HepG2 (cell line): ENCODE data around the gene SAA2. TPM values are rescaled to one million over a fixed set of nuclear protein-coding genes. Genes with fewer than 3 reads are reported as not detected.

Experiments used
- CBX2 ChIP-seq, 2 experiments: fragments of 200-600 bp in 1 of 2; sonication (generic); formaldehyde crosslinking in 1 of 2; IDR thresholded peaks; 2 replicates each; pipeline versions ENCODE4 v1.7.0 to v1.8.1; 2018 to 2022; ENCODE audit warnings: low read depth in 2 of 2, low read length in 1 of 2, mild to moderate bottlenecking in 1 of 2, missing genetic modification reagents in 1 of 2
- CTCF ChIP-seq: sonication (generic); formaldehyde crosslinking; IDR thresholded peaks from 2 replicates; pipeline ENCODE4 v1.5.0; 2020; ENCODE audit warnings: mild to moderate bottlenecking, missing genetic modification reagents, moderate library complexity
- EZH2 ChIP-seq: conservative IDR thresholded peaks from 2 replicates; pipeline ENCODE4 v1.6.1; 2012; ENCODE audit warnings: mild to moderate bottlenecking, low read depth, low read length, moderate library complexity
- FOXK2 ChIP-seq: fragments of 450-650 bp; IDR thresholded peaks from 2 replicates; pipeline ENCODE4 v1.6.1; 2016
- HNF1A ChIP-seq, 2 experiments: sonication (generic) in 1 of 2; formaldehyde crosslinking in 1 of 2; IDR thresholded peaks; 2 replicates each; pipeline versions ENCODE4 v1.4.0 to v1.6.1; 2016 to 2020; ENCODE audit warnings: borderline replicate concordance in 1 of 2, low read depth in 1 of 2, mild to moderate bottlenecking in 1 of 2, missing genetic modification reagents in 1 of 2
- IRF9 ChIP-seq: sonication (generic); formaldehyde crosslinking; IDR thresholded peaks from 2 replicates; pipeline ENCODE4 v1.8.0; 2022; ENCODE audit warnings: missing genetic modification reagents, mild to moderate bottlenecking, borderline replicate concordance
- MBNL3 ChIP-seq: fragments of 250-450 bp; sonication (Bioruptor Pico); conservative IDR thresholded peaks from 2 replicates; pipeline ENCODE4 v1.8.0; 2022; ENCODE audit warnings: mild to moderate bottlenecking, inconsistent platforms
- NCOA2 ChIP-seq: sonication (generic); formaldehyde crosslinking; IDR thresholded peaks from 2 replicates; pipeline ENCODE4 v1.8.0; 2022; ENCODE audit warnings: inconsistent platforms
- NFKBIZ ChIP-seq: IDR thresholded peaks from 2 replicates; pipeline ENCODE4 v1.6.1; 2018; ENCODE audit warnings: missing genetic modification reagents, missing compliant biosample characterization
- REPIN1 ChIP-seq: sonication (generic); formaldehyde crosslinking; IDR thresholded peaks from 2 replicates; pipeline ENCODE4 v1.8.0; 2022; ENCODE audit warnings: missing genetic modification reagents, low read depth, mild to moderate bottlenecking, borderline replicate concordance
- RORA ChIP-seq: sonication (generic); formaldehyde crosslinking; IDR thresholded peaks from 2 replicates; pipeline ENCODE4 v1.5.0; 2020; ENCODE audit warnings: mild to moderate bottlenecking, missing genetic modification reagents, moderate library complexity
- SRF ChIP-seq: IDR thresholded peaks from 2 replicates; pipeline ENCODE4 v1.6.1; 2011; ENCODE audit warnings: mild to moderate bottlenecking, low read depth, low read length, moderate library complexity
- TFAP4 ChIP-seq: sonication (generic); IDR thresholded peaks from 2 replicates; pipeline ENCODE4 v1.6.1; 2016; ENCODE audit warnings: low read depth, borderline replicate concordance
- TOE1 ChIP-seq: sonication (generic); formaldehyde crosslinking; IDR thresholded peaks from 2 replicates; pipeline ENCODE4 v1.4.0; 2020; ENCODE audit warnings: mild to moderate bottlenecking, missing genetic modification reagents
- XBP1 ChIP-seq: sonication (generic); formaldehyde crosslinking; IDR thresholded peaks from 2 replicates; pipeline ENCODE4 v1.5.0; 2020; ENCODE audit warnings: missing genetic modification reagents
- ZFX ChIP-seq: sonication (generic); formaldehyde crosslinking; IDR thresholded peaks from 2 replicates; pipeline ENCODE4 v1.4.0; 2020; ENCODE audit warnings: mild to moderate bottlenecking, low read depth, missing genetic modification reagents, moderate library complexity
- ZNF383 ChIP-seq: sonication (generic); formaldehyde crosslinking; IDR thresholded peaks from 2 replicates; pipeline ENCODE4 v1.4.0; 2020; ENCODE audit warnings: missing genetic modification reagents, mild to moderate bottlenecking, borderline replicate concordance
- ZNF484 ChIP-seq: sonication (generic); formaldehyde crosslinking; IDR thresholded peaks from 2 replicates; pipeline ENCODE4 v1.5.1; 2020; ENCODE audit warnings: mild to moderate bottlenecking, low read depth, missing genetic modification reagents, borderline replicate concordance
- ZNF510 ChIP-seq: sonication (generic); formaldehyde crosslinking; IDR thresholded peaks from 2 replicates; pipeline ENCODE4 v1.4.0; 2020; ENCODE audit warnings: low read depth, mild to moderate bottlenecking, missing genetic modification reagents
- ZNF766 ChIP-seq: sonication (generic); formaldehyde crosslinking; IDR thresholded peaks from 2 replicates; pipeline ENCODE4 v1.5.0; 2020; ENCODE audit warnings: missing genetic modification reagents, borderline replicate concordance
- polyA plus RNA-seq, 8 experiments: library from polyadenylated mRNA; depleted of rRNA in 3 of 8; stranded (reverse) in 7 of 8; unstranded in 1 of 8; fragments of >200 nt; fragmentation: Illumina TruSeq in 4 of 8; extraction: Trizol in 4 of 8; gene quantifications; 2 replicates each; pipeline versions ENCODE4 v1.2.1 to v1.2.3, GENCODE V29; 2011 to 2016; ENCODE audit warnings: low read depth in 4 of 8, missing spikeins in 1 of 8, mixed read lengths in 1 of 8; ENCODE audit not compliant: insufficient read depth in 1 of 8
- total RNA-seq, 5 experiments: library from RNA; depleted of rRNA; stranded (reverse); fragments of >200 nt; fragmentation: Illumina TruSeq; extraction: Trizol; gene quantifications; 2 replicates each; pipeline ENCODE4 v1.2.3, GENCODE V29; 2016; ENCODE audit warnings: low read depth in 1 of 5

Gene SAA2
- total and polyA plus RNA-seq, 2 of the 13 experiments (the other 11 are each of a cell fraction or from before 2014, with no cell fraction given): 0.27 TPM; not detected in 1

- TF ChIP-seq NCOA2 (CRISPR knock-in tag) (no peak), CBX2 (IDR thresholded peaks at IDR 0.05; ENCODE audit: low read depth, low read length) (no peak), CBX2 (CRISPR knock-in tag; IDR thresholded peaks at IDR 0.05; ENCODE audit: low read depth) (no peak), ZNF766 (CRISPR knock-in tag) (no peak), MBNL3 (CRISPR knock-in tag) (no peak), ZFX (CRISPR knock-in tag) (peak; percentile 20; the same call in 1 of the 2 replicates), HNF1A (IDR thresholded peaks at IDR 0.05; ENCODE audit: low read depth) (no peak), HNF1A (CRISPR knock-in tag; IDR thresholded peaks at IDR 0.05; ENCODE audit: borderline replicate concordance) (no peak), CTCF (0 out of 2 replicates have a peak, but pooled peaks have one; percentile 13), ZNF383 (no peak), ZNF484 (CRISPR knock-in tag) (no peak), REPIN1 (CRISPR knock-in tag) (no peak), EZH2 (no peak), NFKBIZ (CRISPR knock-in tag) (no peak), RORA (CRISPR knock-in tag) (no peak), TFAP4 (no peak), SRF (no peak), TOE1 (CRISPR knock-in tag) (no peak), IRF9 (no peak), FOXK2 (no peak), XBP1 (CRISPR knock-in tag) (no peak), ZNF510 (CRISPR knock-in tag) (no peak)
These were observed 27.1 kb downstream of the SAA2 start (continued) for GRCh38 chr11:18221274-18221876.
